ENCODE data around the gene GMDS.

Gene GMDS

DNA sequence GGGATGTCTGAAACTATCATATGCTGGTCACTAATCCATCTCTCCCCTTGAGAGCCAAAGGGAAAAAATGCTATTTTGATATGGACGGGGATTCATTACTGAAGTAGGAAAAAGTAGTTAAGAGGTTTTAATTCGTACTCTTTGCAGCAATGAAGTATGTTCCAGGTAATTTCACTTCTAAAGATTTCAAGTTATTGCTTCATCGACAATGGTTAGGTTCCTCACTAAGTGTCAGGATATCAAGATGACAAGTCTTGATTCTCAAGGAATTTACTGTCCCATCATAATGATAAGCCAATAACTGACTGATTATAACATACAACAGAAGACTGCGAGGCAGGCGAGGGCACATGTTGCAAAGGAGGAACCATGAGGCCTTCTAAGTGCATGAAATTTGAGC is 57.0 kb downstream of the GMDS start:
- DNase-seq, result no peak
- peaks cover 3% of the 10 kb centered on the region for H3K36me3 Mint-ChIP-seq (ENCODE audit: insufficient read depth)
- H3K9me3 Mint-ChIP-seq, result no peaks in the 10 kb centered on the region
- H3K4me3 Mint-ChIP-seq, result no peak overlapping the region
- H3K4me1 Mint-ChIP-seq (ENCODE audit: low read depth in 2 of 2), result peaks cover 12 to 18% of the 10 kb centered on the region in 2 donors
- no peak overlapping the region for H3K27ac Mint-ChIP-seq
- ATAC-seq (replicated peaks), result no peak
- no peaks in the 10 kb centered on the region for H3K27me3 Mint-ChIP-seq

DNA sequence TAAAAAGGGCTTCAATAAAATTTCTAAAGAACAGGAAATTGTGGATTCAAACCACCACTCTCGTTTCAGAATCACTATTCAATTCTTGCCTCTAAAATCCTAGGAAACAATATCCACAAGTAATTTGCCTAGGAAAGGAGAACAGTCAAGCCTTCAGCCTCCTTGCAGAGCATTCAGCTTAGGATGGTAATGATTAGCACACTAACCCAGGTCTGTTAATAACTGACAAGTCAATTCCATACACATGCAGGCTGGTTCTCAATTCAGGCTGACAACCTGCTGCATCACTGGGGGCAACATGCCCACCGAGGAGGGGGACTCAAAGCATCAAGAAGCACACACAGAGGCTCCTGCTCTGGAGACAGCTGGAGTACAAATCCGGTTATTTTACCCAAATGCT is 57.6 kb downstream of the GMDS start:
- no peak overlapping the region for H3K27ac Mint-ChIP-seq
- H3K4me1 Mint-ChIP-seq (ENCODE audit: low read depth in 2 of 2), result peaks cover 12 to 18% of the 10 kb centered on the region in 2 donors
- DNase-seq (no peak), ATAC-seq (replicated peaks) (no peak)
- H3K4me3 Mint-ChIP-seq, result no peak overlapping the region
- no peaks in the 10 kb centered on the region for H3K9me3 Mint-ChIP-seq
- no peaks in the 10 kb centered on the region for H3K27me3 Mint-ChIP-seq
- H3K36me3 Mint-ChIP-seq (ENCODE audit: insufficient read depth), result peaks cover 3% of the 10 kb centered on the region

DNA sequence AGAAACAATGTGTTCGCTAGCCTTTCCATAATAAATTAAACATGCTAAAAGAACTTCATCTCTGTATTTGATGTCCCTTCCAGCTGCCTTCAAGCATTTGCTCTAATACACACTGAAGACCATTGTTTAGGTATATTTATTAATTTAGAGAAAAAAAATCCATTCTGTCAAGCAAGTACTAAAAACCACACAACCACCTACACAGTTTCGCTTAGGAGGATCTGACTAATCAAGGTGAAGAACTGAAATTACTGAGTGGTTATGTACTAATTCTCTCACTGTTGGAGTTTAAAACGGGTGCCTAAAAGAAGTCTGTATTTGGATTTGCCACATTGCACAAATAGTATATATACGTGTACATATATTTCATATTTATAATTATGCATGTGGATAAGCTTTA is 58.9 kb downstream of the GMDS start:
- Mint-ChIP-seq H3K9me3 (no peaks in the 10 kb centered on the region), H3K27ac (no peak overlapping the region), H3K4me3 (no peak overlapping the region), H3K27me3 (no peaks in the 10 kb centered on the region), H3K4me1 (ENCODE audit: low read depth in 2 of 2) (peaks cover 15 to 21% of the 10 kb centered on the region in 2 donors), H3K36me3 (ENCODE audit: insufficient read depth) (peaks cover 3% of the 10 kb centered on the region)
- ATAC-seq (replicated peaks) (no peak), DNase-seq (no peak)

DNA sequence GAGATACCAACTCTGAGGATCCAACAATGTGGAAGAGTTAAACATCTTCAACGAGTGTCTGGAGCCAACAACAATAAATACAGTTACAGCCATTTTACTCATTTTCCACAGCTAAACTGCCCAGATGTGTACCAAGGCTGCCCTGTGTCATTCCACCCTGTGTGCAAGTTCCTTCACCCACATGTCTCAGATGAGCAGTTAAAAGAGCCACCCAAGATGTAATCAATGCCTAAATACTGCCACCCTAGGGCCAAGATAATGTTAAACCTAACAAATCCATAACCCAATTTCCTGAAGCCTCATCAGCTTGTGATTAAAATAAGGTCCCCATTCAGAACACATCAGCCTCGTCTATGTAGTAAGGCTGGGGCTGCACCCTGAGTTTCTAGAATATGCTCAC is 59.9 kb downstream of the GMDS start:
- Mint-ChIP-seq H3K9me3 (no peaks in the 10 kb centered on the region), H3K27me3 (no peaks in the 10 kb centered on the region), H3K4me3 (no peak overlapping the region), H3K4me1 (ENCODE audit: low read depth in 2 of 2) (peaks cover 17 to 22% of the 10 kb centered on the region in 2 donors), H3K27ac (no peak overlapping the region), H3K36me3 (ENCODE audit: insufficient read depth) (peaks cover 3% of the 10 kb centered on the region)
- DNase-seq (no peak), ATAC-seq (replicated peaks) (no peak)

DNA sequence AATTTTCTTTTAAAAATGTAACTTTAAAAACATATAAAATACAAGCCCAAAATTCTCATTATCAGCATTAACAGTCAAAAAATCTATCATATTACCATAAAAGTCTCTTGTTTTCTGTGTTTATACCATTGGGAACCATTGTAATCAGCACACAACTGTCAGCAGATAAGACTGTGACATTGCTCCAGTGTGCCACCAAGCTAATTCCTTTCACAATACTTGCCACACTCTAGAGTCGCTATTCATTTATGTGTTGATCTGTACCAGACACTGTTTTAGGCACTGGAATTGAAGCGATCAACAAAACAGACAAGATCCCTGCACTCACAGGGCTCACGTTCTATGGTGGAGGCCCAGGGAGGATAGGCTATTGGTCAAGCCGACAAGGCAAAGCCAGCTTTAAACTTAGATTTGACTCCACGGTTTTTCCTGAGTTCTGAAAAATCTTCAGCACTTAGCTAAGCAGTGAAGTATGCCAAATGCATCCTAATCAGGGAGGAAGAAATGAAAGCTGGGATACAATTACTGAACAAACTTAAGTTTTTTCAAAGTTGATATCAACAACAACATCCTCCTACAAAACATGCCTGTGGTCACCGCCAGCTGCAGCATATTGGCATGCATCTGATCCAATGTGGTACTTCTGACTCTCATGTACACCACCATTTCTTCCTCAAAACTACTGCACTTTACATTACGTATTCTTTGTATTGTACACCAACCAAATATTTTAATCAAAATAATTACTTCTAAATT is 60.5 kb downstream of the GMDS start:
- H3K27me3 Mint-ChIP-seq, result no peaks in the 10 kb centered on the region
- DNase-seq (no peak), ATAC-seq (replicated peaks) (no peak)
- H3K36me3 Mint-ChIP-seq (ENCODE audit: insufficient read depth), result peaks cover 3% of the 10 kb centered on the region
- H3K27ac Mint-ChIP-seq, result no peak overlapping the region
- H3K4me1 Mint-ChIP-seq (ENCODE audit: low read depth in 2 of 2), result peaks cover 17 to 22% of the 10 kb centered on the region in 2 donors
- H3K4me3 Mint-ChIP-seq, result no peak overlapping the region
- no peaks in the 10 kb centered on the region for H3K9me3 Mint-ChIP-seq

DNA sequence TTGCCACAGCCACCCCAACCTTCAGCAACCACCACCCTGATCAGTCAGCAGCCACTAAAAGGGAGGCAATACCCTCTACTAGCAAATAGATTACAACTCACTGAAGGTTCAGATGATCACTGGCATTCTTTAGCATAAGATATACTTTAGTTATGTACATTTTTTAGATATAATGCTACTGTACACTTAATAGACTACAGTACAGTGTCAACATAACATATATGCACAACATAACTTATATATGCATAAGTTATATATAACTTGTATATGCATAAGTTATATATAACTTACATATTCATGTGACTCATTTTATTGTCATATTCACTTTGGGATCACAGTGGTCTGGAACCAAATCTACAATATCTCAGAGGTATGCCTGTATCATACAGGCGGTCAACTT is 61.7 kb downstream of the GMDS start:
- peaks cover 15 to 18% of the 10 kb centered on the region in 2 donors for H3K4me1 Mint-ChIP-seq (ENCODE audit: low read depth in 2 of 2)
- H3K4me3 Mint-ChIP-seq, result no peak overlapping the region
- ATAC-seq (replicated peaks), result no peak

DNA sequence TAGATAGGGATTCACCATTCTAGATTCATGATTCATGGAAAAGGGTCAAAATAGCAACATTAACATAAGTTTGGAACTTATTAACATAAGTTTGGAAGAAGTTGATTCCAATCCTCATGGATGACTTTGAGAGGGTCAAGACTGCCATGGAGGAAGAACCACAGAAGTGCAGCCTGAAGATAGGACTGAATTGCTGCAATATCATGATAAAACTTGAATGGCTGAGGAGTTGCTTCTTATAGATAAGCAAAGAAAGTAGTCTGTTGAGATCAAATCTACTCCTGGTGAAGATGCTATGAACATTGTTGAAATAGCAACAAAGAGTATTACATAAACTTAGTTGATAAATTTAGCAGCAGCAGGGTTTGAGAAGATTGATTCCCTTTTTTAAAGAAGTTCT is 62.2 kb downstream of the GMDS start:
- Mint-ChIP-seq H3K27ac (no peak overlapping the region), H3K27me3 (no peaks in the 10 kb centered on the region), H3K9me3 (peaks cover 2 to 3% of the 10 kb centered on the region in 2 donors), H3K4me3 (no peak overlapping the region), H3K4me1 (ENCODE audit: low read depth in 2 of 2) (peaks cover 12 to 13% of the 10 kb centered on the region in 2 donors), H3K36me3 (ENCODE audit: insufficient read depth) (peaks cover 3% of the 10 kb centered on the region)
- ATAC-seq (replicated peaks) (no peak), DNase-seq (no peak)

More for the DNA sequence above, 61.7 kb downstream of the GMDS start:
- Mint-ChIP-seq H3K9me3 (no peaks in the 10 kb centered on the region), H3K27ac (no peak overlapping the region), H3K27me3 (no peaks in the 10 kb centered on the region), H3K36me3 (ENCODE audit: insufficient read depth) (peaks cover 3% of the 10 kb centered on the region)
- DNase-seq, result no peak

DNA sequence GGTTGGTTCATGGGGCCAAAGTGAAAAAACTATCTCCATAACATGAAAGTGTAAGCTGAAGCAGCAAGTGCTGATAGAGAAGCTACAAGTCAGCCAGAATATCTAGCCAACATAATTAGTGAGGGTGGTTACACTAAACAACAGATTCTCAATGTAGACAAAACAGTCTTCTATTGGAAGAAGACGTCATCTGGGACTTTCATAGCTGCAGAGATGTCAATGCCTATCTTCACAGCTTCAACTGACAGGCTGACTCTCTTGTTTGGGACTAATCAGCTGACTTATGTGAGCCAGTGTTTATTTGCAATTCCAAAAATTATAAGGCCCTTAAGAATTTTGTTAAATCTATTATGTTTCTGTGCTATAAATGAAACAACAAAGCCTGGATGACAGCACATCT is 63.2 kb downstream of the GMDS start:
- Mint-ChIP-seq H3K27ac (no peak overlapping the region), H3K36me3 (ENCODE audit: insufficient read depth) (peaks cover 3% of the 10 kb centered on the region), H3K4me1 (ENCODE audit: low read depth in 2 of 2) (peaks cover 11 to 13% of the 10 kb centered on the region in 2 donors), H3K27me3 (no peaks in the 10 kb centered on the region), H3K9me3 (peaks cover 6 to 10% of the 10 kb centered on the region in 2 donors), H3K4me3 (no peak overlapping the region)
- no peak for ATAC-seq (replicated peaks)
- DNase-seq, result no peak

DNA sequence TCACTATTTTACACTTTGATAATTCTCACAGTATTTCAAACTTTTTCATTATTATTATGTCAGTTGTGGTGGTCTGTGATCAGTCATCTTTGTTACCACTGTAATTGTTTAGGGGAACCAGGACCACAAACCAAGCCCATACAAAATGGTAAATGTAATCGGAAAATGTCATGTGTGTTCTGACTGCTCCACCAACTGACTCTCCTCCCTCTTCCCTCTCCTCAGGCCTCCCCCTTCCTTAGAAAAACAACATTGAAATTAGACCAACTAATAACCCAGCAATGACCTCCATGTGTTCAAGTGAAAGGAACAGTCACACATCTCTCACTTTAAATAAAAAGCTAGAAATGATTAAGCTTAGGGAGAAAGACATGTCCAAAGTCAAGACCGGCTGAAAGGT is 63.8 kb downstream of the GMDS start:
- DNase-seq (no peak), ATAC-seq (replicated peaks) (no peak)
- Mint-ChIP-seq H3K9me3 (peaks cover 6 to 10% of the 10 kb centered on the region in 2 donors), H3K27me3 (no peaks in the 10 kb centered on the region), H3K36me3 (ENCODE audit: insufficient read depth) (peaks cover 3% of the 10 kb centered on the region), H3K4me3 (no peak overlapping the region), H3K4me1 (ENCODE audit: low read depth in 2 of 2) (peaks cover 15 to 16% of the 10 kb centered on the region in 2 donors), H3K27ac (no peak overlapping the region)

DNA sequence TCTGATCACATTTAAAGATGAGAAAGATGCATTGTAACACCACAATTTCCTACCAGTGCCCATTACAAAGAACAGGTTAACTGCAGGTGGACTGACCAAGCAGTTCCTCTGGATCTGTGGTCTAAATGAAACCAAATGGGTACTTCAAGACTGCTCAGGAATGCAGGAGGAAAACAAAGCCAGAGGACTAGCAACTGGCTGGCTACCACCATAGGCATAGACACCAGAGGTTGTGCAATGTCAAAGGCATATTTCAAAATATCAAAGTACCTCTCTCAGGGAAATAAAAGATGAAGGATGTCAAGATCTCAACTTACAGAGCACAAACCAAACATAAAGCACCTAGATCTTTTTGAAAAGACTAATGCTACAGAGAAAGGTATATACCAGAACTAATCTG is 65.5 kb downstream of the GMDS start:
- Mint-ChIP-seq H3K4me1 (ENCODE audit: low read depth in 2 of 2) (peaks cover 19% of the 10 kb centered on the region in 2 donors), H3K36me3 (ENCODE audit: insufficient read depth) (peaks cover 3% of the 10 kb centered on the region), H3K9me3 (peaks cover 6 to 10% of the 10 kb centered on the region in 2 donors), H3K4me3 (no peak overlapping the region), H3K27me3 (no peaks in the 10 kb centered on the region), H3K27ac (no peak overlapping the region)
- DNase-seq, result no peak
- ATAC-seq (replicated peaks), result no peak

DNA sequence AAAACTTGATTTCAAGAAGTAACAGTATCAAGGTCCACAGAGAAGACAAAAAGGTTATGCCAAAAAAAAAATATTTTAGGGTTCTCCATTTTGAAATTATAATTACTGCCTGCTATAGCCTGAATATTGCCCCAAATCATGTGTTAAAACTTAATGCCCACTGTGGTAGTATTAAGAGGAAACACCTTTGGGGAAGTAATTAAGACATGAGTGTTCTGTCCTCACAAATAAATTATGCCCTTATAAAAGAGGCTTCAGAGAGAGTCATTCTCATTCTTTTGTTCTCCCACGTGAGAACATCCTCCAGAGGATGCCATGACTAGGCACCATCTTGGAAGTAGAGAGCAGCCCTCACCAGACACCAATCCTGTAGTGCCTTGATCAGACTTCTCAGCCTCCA is 66.2 kb downstream of the GMDS start:
- Mint-ChIP-seq H3K27ac (no peak overlapping the region), H3K9me3 (peaks cover 6 to 10% of the 10 kb centered on the region in 2 donors), H3K27me3 (no peaks in the 10 kb centered on the region), H3K4me3 (no peak overlapping the region), H3K4me1 (ENCODE audit: low read depth in 2 of 2) (peaks cover 17% of the 10 kb centered on the region in 2 donors), H3K36me3 (ENCODE audit: insufficient read depth) (peaks cover 2% of the 10 kb centered on the region)
- ATAC-seq (replicated peaks) (no peak), DNase-seq (no peak)

DNA sequence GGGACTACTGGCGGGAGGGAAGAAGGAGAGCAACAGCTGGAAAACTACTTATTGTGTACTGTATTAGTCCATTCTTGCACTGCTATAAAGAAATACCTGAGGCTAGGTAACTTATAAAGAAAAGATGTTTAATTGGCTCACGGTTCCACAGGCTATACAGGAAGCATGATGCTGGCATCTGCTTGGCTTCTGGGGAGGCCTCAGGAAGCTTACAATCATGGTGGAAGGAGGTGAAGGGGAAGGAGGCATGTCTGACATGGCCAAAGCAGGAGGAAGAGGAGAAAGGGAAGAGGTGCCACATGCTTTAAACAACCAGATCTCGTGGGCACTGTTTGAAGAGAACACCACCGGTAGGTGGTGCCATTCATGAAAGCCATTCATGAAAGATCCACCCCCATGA is 67.3 kb downstream of the GMDS start:
- Mint-ChIP-seq H3K36me3 (ENCODE audit: insufficient read depth) (no peaks in the 10 kb centered on the region), H3K4me1 (ENCODE audit: low read depth in 2 of 2) (peaks cover 15 to 16% of the 10 kb centered on the region in 2 donors), H3K27me3 (no peaks in the 10 kb centered on the region), H3K4me3 (no peak overlapping the region), H3K9me3 (peaks cover 6 to 10% of the 10 kb centered on the region in 2 donors), H3K27ac (no peak overlapping the region)
- ATAC-seq (replicated peaks) (no peak), DNase-seq (no peak)

DNA sequence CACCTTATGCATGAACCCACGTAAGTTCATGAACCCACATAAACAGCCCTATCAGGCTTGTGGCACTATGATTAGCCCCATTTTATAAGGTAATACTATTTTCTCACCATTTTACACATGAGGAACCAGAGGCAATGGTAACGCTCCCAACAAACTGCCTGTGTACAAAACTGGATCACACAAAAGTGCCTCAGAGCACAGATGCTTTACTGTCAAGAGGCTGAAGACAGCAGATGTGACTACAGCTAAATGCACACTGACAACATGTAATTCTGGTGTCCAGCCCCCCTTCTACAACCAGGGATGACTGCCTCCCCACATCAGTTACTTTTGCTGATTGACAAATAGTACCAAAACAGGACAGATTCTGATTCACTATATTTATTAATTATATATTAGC is 69.6 kb downstream of the GMDS start:
- Mint-ChIP-seq H3K4me3 (no peak overlapping the region), H3K4me1 (ENCODE audit: low read depth in 2 of 2) (peaks cover 12 to 13% of the 10 kb centered on the region in 2 donors), H3K27ac (no peak overlapping the region), H3K9me3 (peaks cover 6 to 10% of the 10 kb centered on the region in 2 donors), H3K27me3 (no peaks in the 10 kb centered on the region), H3K36me3 (ENCODE audit: insufficient read depth) (no peaks in the 10 kb centered on the region)
- no peak for ATAC-seq (replicated peaks)
- no peak for DNase-seq

DNA sequence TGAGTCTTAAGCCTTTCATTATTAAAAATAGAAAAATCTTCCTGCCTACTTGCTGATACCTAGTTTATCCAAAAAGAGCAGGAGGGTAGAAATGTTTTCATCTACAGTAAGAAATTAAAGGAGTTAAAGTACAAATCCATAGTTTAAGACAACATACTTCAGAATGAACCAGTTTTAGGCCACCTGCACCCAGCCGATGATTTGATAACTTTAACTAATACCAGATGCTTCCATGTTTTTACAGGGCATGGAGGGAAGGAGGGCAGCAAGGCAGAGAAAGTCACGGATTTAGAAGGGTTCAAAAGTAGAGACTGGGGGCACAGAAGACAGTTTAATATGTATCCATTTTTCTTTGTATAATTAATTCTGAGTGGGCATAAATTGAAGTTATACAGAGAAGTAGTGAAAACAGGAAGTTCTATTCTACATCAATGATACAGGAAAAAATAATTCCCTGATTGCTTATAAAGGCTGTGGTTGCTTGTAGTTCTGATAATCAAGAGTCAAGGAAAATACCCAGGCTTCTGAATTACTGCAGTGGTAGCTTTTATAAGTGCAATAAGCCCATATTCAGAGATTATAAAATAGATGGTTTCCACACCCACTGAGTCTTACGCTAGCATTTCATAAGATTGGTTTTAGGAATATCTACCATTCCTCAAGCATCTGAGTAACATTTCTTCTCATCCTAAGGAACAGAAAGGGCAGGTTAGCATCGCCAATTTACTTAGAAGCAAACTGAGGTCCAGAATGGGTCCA is 72.0 kb downstream of the GMDS start:
- H3K27ac Mint-ChIP-seq, result peak overlapping the region in 1 of 2 donors; percentile 57
- ATAC-seq (replicated peaks), result no peak
- peaks cover 5 to 9% of the 10 kb centered on the region in 2 donors for H3K9me3 Mint-ChIP-seq
- H3K36me3 Mint-ChIP-seq (ENCODE audit: insufficient read depth), result no peaks in the 10 kb centered on the region
- H3K4me1 Mint-ChIP-seq (ENCODE audit: low read depth in 2 of 2), result peaks cover 12 to 13% of the 10 kb centered on the region in 2 donors
- DNase-seq, result no peak
- no peaks in the 10 kb centered on the region for H3K27me3 Mint-ChIP-seq
- H3K4me3 Mint-ChIP-seq, result no peak overlapping the region
